VCaP (cell line): Measurements from ENCODE around the gene RALGAPA2.

Source experiments
- H3K27ac ChIP-seq: fragments of 450-650 bp; 2 replicates; pipeline ENCODE4 v1.5.1; 2017
- CTCF ChIP-seq: fragments of 450-650 bp; conservative IDR thresholded peaks from 2 replicates; pipeline ENCODE4 v1.5.1; 2017; ENCODE audit warnings: mild to moderate bottlenecking, moderate library complexity

The RALGAPA2 gene

GRCh38 chr20:20609522-20609921 is 102.9 kb downstream of the RALGAPA2 start:
- H3K27ac ChIP-seq, result peak overlapping the region; percentile 90
- TF ChIP-seq CTCF, result no peak

GRCh38 chr20:20608641-20609040 is 103.8 kb downstream of the RALGAPA2 start:
- TF ChIP-seq CTCF, result no peak
- H3K27ac ChIP-seq, result no peak overlapping the region

GRCh38 chr20:20608041-20608440 is 104.4 kb downstream of the RALGAPA2 start:
- no peak for TF ChIP-seq CTCF
- no peak overlapping the region for H3K27ac ChIP-seq

- no peak for TF ChIP-seq CTCF
- no peak overlapping the region for H3K27ac ChIP-seq
Observed at GRCh38 chr20:20606881-20607280, 105.6 kb downstream of the RALGAPA2 start.

GRCh38 chr20:20606050-20606449 is 106.4 kb downstream of the RALGAPA2 start:
- TF ChIP-seq CTCF, result no peak
- no peak overlapping the region for H3K27ac ChIP-seq

- TF ChIP-seq CTCF, result no peak
- H3K27ac ChIP-seq, result no peak overlapping the region
Observed at GRCh38 chr20:20604907-20605306, 107.5 kb downstream of the RALGAPA2 start.

- no peak for TF ChIP-seq CTCF
- H3K27ac ChIP-seq, result 0 out of 2 replicates have a peak overlapping the region, but pooled peaks have one; percentile 29
Observed at GRCh38 chr20:20604357-20604756, 108.1 kb downstream of the RALGAPA2 start.
